PFSK-1 (cell line): ENCODE results near the gene OTOP1.

Source experiments
- FOXP2 ChIP-seq: optimal IDR thresholded peaks from 2 replicates; pipeline ENCODE3; 2011; ENCODE audit warnings: borderline replicate concordance, control low read depth, inconsistent platforms; ENCODE audit not compliant: insufficient read depth; ENCODE audit errors: extremely low read length, extremely low read depth
- POLR2AphosphoS5 ChIP-seq: IDR thresholded peaks from 2 replicates; pipeline ENCODE4 v1.6.1; 2012; ENCODE audit warnings: low read depth, mild to moderate bottlenecking, control low read depth, low read length, moderate library complexity
- REST ChIP-seq, 2 experiments: IDR thresholded peaks; 2 replicates each; pipeline versions ENCODE4 v1.6.1 to v1.8.0; 2011 to 2012; ENCODE audit warnings: low read depth in 2 of 2, low read length in 2 of 2, control low read depth in 1 of 2, inconsistent platforms in 1 of 2, mild to moderate bottlenecking in 1 of 2, moderate library complexity in 1 of 2; ENCODE audit not compliant: insufficient read depth in 1 of 2
- SIN3A ChIP-seq: IDR thresholded peaks from 2 replicates; pipeline ENCODE4 v1.6.1; 2012; ENCODE audit warnings: mild to moderate bottlenecking, low read length, moderate library complexity, borderline replicate concordance; ENCODE audit not compliant: insufficient read depth
- TAF1 ChIP-seq: IDR thresholded peaks from 2 replicates; pipeline ENCODE4 v1.6.1; 2012; ENCODE audit warnings: low read length, control low read depth, borderline replicate concordance; ENCODE audit not compliant: insufficient read depth

Gene OTOP1

GRCh38 chr4:4170596-4171150, 56.1 kb downstream of the OTOP1 start:
- TF ChIP-seq POLR2AphosphoS5 (no peak), SIN3A (no peak), TAF1 (no peak), FOXP2 (no peak), REST (IDR thresholded peaks at IDR 0.05; ENCODE audit: insufficient read depth in 1 of 2, low read depth in 2 of 2, low read length in 2 of 2) (no peak)
